GM19043 (cell line): ENCODE results near the gene ZNF772.
A peak's percentile ranks its signal among the peaks of the same experiment; 100 is the strongest.

Experiments used
- ATAC-seq: cut with Tn5 transposase; IDR thresholded peaks from one replicate; pipeline ENCODE4 v1.9.1; 2021; ENCODE audit warnings: low read depth; ENCODE audit not compliant: unreplicated experiment

The ZNF772 gene

DNA sequence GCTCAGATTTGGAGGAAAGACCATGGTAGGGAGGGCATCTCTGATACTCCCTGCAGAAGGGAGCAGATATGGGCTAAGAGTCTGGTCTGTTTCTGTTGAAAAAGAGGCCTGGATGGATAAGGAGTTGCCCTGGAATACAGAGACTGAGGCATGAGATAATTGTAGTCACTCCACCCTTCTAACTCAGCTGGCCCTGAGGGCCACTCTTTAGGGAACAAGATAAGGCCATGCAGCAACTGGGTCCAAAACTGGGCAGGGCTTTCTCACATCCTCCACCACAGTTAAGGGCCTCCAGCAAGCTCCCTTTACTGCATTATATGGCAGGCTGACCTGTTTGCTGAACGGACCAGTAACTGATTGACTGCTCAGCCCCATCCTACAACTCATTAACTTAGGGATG, 40.9 kb downstream of the ZNF772 start:
- ATAC-seq: no peak

DNA sequence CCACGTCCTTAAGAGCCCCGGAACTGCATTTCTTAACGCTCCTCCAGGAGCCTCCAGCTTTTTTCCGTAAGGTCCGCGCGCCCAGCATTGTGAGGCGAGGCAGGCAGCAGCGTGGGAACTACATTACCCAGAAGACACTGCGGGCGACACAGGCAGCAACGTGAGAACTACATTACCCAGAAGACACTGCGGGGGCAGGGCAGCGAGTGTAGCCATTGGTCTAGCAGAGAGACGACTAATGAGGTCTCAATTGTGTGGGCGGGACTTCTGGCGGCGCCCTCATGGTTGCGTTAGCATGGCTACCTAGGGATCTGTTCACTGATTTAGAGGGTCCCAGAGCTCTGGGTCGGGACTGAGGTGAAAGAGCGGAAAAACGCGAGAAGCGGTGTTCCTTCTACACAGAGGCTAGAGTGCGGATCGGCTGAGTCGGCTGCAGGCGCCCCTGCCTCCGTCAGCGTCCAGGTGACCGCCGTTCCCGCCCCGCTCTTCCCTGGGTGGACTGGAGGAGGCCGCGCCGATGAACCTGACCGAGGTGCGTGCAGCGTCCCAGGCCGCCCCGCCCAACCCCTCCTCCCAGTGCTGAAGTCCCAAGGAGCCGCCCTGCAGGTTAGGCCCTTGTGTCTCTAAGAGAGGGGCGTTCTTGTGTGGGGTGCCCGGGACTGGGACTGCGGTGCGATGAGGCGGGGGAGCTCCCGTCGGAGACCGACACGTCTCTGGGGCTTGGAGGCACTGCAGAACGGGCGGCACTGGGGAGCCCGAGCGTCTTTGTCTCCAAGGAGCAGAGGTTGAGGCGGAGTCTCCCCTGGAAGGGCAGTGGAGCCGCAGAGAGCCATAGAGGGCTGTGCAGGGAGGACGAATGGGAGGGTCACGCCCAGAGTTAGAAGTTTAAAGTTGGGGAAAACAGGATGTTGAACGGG, 42.0 kb downstream of the ZNF772 start, which contains the start of gene ZNF749:
Gene ZNF749 (plus strand): TSS at position 264 of the 917 bp plus-strand sequence. CDS start 254 bp downstream, at position 518.
- ATAC-seq: peak; percentile 94

DNA sequence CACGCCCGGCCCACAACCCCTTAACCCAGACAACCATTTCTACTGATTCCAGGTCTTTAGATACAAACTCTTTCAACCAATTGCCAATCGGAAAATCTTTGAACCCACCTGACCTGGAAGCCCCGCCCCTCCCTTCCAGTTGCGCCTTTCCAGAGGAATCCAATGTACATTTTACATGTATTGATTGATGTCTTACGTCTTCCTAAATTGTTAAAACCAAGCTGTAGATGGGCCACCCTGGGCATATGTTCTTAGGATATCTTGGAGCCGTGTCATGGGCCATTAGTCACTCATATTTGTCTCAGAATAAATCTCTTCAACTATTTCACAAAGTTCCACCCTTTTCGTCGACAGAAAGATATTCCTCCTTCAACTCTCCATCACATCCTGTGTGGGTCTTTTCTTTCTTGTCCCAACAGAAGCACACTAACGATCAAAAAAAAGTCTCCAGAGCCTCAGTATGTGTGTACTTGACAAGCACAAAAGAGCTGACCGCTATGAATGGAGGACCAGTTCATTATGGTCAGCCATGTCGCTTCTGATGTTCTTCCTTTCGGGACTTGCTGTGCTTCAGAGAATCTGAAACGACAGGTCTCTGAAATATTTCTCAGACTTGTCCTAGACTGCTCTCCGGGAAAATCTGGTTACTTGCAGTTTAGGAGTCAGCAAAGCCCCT, 42.8 kb downstream of the ZNF772 start:
- ATAC-seq: no peak

DNA sequence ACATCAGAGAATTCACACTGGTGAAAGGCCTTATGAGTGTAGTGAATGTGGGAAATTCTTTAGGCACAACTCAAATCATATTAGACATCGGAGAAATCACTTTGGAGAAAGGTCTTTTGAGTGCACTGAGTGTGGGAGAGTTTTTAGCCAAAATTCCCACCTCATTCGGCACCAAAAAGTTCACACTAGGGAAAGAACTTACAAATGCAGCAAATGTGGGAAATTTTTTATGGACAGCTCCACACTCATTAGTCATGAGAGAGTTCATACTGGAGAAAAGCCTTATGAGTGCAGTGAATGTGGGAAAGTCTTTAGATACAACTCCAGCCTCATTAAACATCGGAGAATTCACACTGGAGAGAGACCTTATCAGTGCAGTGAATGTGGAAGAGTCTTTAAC, 56.3 kb downstream of the ZNF772 start:
- no peak for ATAC-seq

- ATAC-seq: no peak
Measured at GRCh38 chr19:57419439-57419838, 57.9 kb downstream of the ZNF772 start.
